GM11168 (cell line): ENCODE measurements around the gene TUT7.
"Not testable (repeated sequence)": the region's sequence is repeated elsewhere in the genome, so short reads cannot be mapped to it uniquely, and the experiment has no call there.

Source experiments
- in situ Hi-C: fragments of 300-500 bp; cut with MboI; formaldehyde crosslinking; loops from one replicate; pipeline ENCODE4 v1.12.0; 2022; ENCODE audit warnings: low sequenced_read_pairs; ENCODE audit not compliant: unreplicated experiment

TUT7 gene

GRCh38 chr9:86304236-86304730 lies 49.9 kb downstream of the TUT7 start:
- in situ Hi-C loops, result no loop called here

GRCh38 chr9:86303316-86303975 lies 50.8 kb downstream of the TUT7 start:
- in situ Hi-C loops, result no loop called here

DNA sequence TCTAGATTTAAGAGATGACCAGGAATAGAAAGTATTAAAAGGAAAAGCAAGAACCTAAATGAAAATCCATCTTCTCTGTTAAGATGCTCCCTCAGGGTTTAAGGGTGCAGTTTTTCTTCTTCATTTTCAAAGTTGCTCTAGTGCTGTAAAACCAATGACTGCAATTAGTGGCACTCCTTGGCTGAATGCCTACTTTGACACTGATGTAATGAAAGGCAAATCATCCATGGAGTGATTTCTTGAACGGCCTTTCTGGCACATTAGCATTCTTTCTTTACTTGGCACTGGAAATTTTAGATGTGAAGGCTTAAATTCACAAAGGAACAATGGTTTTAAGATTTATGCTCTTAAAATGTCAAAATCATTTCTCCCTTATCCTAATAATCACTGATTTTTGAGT lies 52.5 kb downstream of the TUT7 start:
- in situ Hi-C loops, result no loop called here

GRCh38 chr9:86300701-86301100 lies 53.5 kb downstream of the TUT7 start:
- in situ Hi-C loops, result no loop called here

GRCh38 chr9:86298873-86299272 lies 55.3 kb downstream of the TUT7 start:
- in situ Hi-C loops, result no loop called here

DNA sequence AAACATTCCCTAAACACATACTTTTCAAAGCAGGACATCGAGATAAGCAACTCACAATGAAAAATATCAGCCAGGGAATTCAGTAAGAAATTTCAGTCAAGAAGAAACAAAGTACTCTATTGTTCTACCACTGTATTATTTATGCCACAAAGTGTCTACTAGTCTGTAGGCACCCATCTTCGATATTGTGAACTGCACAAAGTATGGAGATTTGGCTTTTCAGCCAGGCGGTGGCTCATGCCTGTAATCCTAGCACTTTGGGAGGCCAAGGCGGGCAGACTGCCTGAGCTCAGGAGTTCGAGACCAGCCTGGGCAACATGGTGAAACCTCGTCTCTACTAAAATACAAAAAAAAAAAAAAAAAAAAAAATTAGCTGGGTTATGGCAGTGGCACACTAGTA lies 63.9 kb downstream of the TUT7 start:
- in situ Hi-C loops, result not testable (repeated sequence)

DNA sequence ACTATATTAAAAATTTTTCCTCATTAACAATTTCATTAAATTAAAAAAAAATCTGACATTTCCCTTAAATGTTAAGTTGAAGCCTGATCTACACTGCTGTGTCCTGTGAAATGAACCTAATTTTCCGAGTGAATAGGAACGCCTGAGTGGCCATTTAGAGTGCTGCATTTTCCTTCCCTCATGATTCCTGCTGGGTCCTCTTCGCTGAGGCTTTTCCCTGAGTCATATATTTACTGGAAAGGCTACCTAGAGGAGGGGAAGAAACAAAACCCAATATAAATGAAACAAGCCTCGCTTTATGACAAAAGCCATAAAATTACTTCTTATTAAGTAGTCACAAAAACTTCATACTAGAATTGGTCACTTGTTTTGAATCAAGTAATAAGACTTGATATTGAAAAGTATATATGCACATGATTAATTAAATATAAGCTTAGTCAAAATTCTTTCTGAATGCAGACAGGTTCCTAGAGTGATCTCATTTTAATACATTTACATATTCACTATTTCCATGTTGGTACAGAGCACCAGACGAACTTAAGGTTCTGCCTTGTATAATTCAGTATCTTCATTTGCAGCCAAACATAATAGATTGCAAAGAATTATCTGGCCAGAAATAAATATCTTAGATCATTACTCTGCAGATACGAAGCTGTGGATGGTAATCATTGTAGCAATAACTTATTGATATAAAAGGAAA lies 65.6 kb downstream of the TUT7 start:
- in situ Hi-C loops, result no loop called here

- in situ Hi-C loops, result no loop called here
These were observed 67.2 kb downstream of the TUT7 start for GRCh38 chr9:86287013-86287412.

DNA sequence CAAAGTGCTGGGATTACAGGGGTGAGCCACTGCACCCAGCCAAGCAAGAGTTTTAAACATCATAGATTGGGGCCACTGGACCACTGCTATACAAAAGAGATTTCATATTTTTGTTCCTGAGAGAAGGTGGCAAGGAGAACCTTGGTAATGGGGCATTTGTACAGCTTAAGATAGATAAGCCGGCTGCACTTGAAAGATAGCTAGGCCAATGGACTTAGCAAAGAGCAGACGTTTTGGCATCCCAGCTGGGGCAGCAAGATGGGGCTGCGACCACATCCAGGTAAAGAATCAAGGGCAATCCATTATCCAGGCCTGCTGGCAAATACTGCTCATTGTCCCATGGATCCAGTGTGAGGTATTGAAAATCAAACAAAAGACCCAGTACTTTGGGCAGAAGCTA lies 67.9 kb downstream of the TUT7 start:
- in situ Hi-C loops, result no loop called here

DNA sequence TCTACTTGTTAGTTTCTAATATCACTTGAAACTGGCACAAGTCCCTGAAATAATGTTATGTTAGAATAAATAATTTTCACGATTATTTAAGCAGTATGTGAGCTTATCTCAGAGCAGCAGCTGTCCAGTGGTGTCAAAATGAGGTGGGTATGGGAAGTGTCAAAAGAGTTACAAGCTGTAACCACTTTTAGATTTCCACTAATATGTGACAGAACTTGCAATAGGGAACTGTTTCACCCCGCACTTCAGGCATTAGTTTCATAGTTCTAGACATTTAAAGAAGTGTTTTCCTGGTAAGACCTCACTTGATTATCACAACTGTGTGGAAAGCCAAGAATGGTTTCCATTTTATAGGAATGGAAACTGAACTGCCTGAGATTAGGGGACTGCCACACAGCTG lies 68.9 kb downstream of the TUT7 start:
- in situ Hi-C loops, result no loop called here

- in situ Hi-C loops, result no loop called here
These were observed 71.2 kb downstream of the TUT7 start for GRCh38 chr9:86282979-86283535.

GRCh38 chr9:86282077-86282978 lies 71.9 kb downstream of the TUT7 start, which contains the start of gene ISCA1:
Gene ISCA1 (minus strand): TSS chr9:86282538. CDS start chr9:86282458, 80 bp downstream.
- in situ Hi-C loops, result no loop called here

DNA sequence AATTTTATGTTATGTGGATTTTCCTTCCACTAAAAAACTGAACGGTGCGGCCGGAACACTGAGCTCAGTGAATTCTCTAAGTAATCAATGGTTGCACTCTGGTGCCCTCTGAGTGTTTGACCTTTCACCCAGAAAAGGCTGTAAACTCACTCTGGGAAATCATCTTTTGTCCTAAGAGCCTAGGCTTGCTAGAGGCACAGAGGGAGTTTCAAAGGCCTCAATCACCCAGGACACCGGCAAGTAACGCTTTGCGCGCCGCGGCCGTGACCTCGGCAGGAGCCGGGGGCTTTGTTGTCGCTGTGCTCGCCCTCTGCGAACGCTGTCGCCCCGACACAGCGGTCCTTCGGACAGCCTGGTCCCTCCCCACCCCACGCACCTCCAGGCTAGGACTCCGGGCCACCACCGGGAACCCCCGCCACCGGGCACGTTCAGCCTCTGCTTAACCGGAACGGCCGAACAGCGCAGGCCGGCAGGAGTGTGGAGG lies 72.6 kb downstream of the TUT7 start:
- in situ Hi-C loops, result no loop called here

- in situ Hi-C loops, result no loop called here
These were observed 73.6 kb downstream of the TUT7 start for GRCh38 chr9:86280580-86280979.

GRCh38 chr9:86279839-86280238 lies 74.4 kb downstream of the TUT7 start:
- in situ Hi-C loops, result no loop called here

DNA sequence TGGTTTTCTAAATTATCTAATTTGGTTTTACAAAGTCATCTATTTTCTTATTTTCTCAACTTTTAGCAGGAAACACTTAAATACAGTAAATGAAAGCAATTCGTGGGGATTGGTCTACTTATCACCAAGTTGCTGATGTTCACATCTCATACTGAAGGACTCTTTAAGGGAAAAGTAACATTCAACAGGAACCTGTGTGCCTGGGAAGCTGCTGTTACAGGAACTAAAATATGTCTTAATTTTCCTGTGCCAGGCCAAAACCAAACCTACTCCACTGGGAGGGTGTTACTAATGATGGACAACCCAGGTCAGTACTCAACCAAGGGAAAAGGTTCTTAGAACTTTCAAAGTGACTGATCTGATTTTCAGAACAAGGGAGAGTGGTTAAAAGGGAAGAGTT lies 77.1 kb downstream of the TUT7 start:
- in situ Hi-C loops, result no loop called here

DNA sequence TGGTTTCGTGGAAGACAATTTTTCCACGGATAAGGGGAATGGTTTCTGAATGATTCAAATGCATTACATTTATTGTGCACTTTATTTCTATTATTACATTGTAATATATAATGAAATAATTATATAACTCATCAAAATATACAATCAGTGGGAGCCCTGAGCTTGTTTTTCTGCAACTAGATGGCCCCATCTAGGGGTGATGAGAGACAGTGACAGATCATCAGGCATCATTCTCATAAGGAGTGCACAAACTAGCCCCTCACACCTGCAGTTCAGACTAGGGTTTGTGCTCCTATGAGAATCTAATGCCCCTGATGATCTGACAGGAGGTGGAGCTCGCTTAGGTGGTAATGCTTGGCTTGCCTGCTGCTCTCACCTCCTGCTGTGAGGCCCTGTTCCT lies 78.2 kb downstream of the TUT7 start:
- in situ Hi-C loops, result no loop called here

GRCh38 chr9:86274821-86275643 lies 79.2 kb downstream of the TUT7 start:
- in situ Hi-C loops, result no loop called here

- in situ Hi-C loops, result no loop called here
These were observed 82.0 kb downstream of the TUT7 start for GRCh38 chr9:86272221-86272620.

- in situ Hi-C loops, result no loop called here
These were observed 90.3 kb downstream of the TUT7 start for GRCh38 chr9:86263876-86264275.
